K562 treated with DMSO at 1 percent for 12 hours (cell line): Measurements from ENCODE around the gene COLGALT1. TPM values are rescaled to one million over a fixed set of nuclear protein-coding genes. Genes with fewer than 3 reads are reported as not detected.

Experiments used
- total RNA-seq: library from RNA; unstranded; fragments of 300-600 nt; gene quantifications from 2 replicates; pipeline ENCODE4 v1.2.3, GENCODE V29; 2022; ENCODE audit not compliant: insufficient read depth

COLGALT1 gene
- total RNA-seq: 49.3 and 89.2 TPM in 2 replicates

DNA sequence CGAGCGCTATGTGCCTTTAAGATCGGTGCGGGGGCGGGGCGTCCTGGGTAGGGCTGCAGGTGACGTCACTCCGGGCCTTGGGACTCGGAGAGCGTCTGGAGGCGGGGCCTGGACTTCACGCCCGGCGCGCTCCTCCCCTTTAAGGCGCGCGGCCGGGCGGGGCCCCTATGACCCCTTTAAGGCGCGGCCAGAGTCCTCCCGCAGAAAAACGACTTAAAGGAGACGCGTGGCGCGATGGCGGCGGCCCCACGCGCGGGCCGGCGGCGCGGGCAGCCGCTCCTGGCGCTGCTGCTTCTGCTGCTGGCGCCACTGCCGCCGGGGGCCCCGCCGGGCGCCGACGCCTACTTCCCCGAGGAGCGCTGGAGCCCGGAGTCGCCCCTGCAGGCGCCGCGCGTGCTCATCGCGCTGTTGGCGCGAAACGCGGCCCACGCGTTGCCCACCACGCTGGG lies at the start of gene COLGALT1:
Gene COLGALT1, plus strand, starts transcription at position 170 of the 449 bp plus-strand sequence. Its CDS starts 65 bp downstream, at position 235.

Other genes with a start within 250 kb of the COLGALT1 start
- 110 and 139 TPM in 2 replicates for gene MRPL34, start 249.8 kb upstream of the COLGALT1 start, total RNA-seq
- gene DDA1, start 246.1 kb upstream of the COLGALT1 start, total RNA-seq: 56.6 and 89.3 TPM in 2 replicates
- 3.8 and 12.9 TPM in 2 replicates for gene ANO8, start 220.8 kb upstream of the COLGALT1 start, total RNA-seq
- 53.7 and 59.6 TPM in 2 replicates for gene GTPBP3, start 218.1 kb upstream of the COLGALT1 start, total RNA-seq
- not detected in 2 replicates for gene PLVAP, start 178.3 kb upstream of the COLGALT1 start, total RNA-seq
- gene CCDC194, start 161.5 kb upstream of the COLGALT1 start, total RNA-seq: 1.5 TPM in 1 of 2 replicates, not detected in the other
- 417 and 506 TPM in 2 replicates for gene BST2, start 150.0 kb upstream of the COLGALT1 start, total RNA-seq
- 63.2 and 98.8 TPM in 2 replicates for gene MVB12A, start 135.6 kb upstream of the COLGALT1 start, total RNA-seq
- 0.79 TPM in 1 of 2 replicates, not detected in the other for gene TMEM221, start 107.0 kb upstream of the COLGALT1 start, total RNA-seq
- not detected in 2 replicates for gene NXNL1, start 94.7 kb upstream of the COLGALT1 start, total RNA-seq
- gene SLC27A1, start 85.1 kb upstream of the COLGALT1 start, total RNA-seq: 2.8 and 4.5 TPM in 2 replicates
- 159 and 210 TPM in 2 replicates for gene PGLS, start 44.0 kb upstream of the COLGALT1 start, total RNA-seq
- 0.07 and 0.49 TPM in 2 replicates for gene UNC13A, start 132.7 kb downstream of the COLGALT1 start, total RNA-seq
- 72.4 and 81.5 TPM in 2 replicates for gene MAP1S, start 163.8 kb downstream of the COLGALT1 start, total RNA-seq
- gene FCHO1, start 195.8 kb downstream of the COLGALT1 start, total RNA-seq: 21.7 and 33.6 TPM in 2 replicates
- gene B3GNT3, start 239.5 kb downstream of the COLGALT1 start, total RNA-seq: not detected in 2 replicates